Measurements from ENCODE around the gene EVX2.

EVX2 gene

DNA sequence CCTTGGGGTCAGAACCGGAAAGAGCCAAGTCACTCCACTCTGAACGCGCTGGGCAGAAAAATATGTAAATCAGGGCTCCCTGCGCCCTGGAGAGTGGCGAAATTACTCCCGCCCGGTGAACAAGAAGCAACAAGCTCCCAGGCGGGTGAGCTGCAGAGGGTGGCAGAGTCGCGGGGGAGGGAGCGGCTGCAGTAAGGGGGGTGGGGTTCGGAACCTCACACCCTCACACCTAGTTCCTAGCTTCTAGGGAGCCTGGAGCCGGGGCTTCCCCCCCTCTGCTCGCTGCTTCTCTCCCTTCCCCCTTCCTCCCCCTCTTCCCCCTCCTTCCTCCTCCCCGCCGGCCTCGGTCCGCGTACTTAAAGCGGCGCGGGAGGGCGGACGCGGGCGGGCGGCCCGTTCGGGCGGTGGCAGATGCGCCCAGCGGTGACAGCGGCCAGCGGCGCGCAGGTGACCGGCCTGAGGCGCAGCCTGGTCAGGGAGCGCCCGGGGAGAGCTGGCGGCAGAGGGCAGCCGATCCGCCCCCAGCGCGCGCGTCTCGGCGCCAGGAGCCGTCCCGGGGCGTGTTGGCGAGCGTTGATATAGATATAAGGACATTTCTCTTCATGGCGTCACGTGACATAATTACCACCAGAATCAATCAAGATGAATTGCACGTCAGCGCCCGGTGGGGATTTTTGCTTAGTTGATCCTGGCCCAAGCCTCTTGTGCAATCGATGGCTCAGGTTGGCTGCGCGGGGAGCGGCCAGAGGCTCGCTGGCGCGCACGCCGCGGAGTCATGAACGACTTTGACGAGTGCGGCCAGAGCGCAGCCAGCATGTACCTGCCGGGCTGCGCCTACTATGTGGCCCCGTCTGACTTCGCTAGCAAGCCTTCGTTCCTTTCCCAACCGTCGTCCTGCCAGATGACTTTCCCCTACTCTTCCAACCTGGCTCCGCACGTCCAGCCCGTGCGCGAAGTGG lies 23.1 kb upstream of the EVX2 start, which contains the start of gene HOXD11 (continued):
- TF ChIP-seq, protein P1, sequence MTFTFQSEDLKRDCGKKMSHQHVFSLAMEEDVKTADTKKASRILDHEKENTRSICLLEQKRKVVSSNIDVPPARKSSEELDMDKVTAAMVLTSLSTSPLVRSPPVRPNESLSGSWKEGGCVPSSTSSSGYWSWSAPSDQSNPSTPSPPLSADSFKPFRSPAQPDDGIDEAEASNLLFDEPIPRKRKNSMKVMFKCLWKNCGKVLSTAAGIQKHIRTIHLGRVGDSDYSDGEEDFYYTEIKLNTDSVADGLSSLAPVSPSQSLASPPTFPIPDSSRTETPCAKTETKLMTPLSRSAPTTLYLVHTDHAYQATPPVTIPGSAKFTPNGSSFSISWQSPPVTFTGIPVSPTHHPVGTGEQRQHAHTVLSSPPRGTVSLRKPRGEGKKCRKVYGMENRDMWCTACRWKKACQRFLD (tag by site-specific recombination; IDR thresholded peaks at IDR 0.05) = no peak
- TF ChIP-seq OVOL3 (tag by site-specific recombination; IDR thresholded peaks at IDR 0.05) = no peak
- TF ChIP-seq KLF8 (tag by site-specific recombination; IDR thresholded peaks at IDR 0.05) = peak; percentile 40
- TF ChIP-seq, protein P2, sequence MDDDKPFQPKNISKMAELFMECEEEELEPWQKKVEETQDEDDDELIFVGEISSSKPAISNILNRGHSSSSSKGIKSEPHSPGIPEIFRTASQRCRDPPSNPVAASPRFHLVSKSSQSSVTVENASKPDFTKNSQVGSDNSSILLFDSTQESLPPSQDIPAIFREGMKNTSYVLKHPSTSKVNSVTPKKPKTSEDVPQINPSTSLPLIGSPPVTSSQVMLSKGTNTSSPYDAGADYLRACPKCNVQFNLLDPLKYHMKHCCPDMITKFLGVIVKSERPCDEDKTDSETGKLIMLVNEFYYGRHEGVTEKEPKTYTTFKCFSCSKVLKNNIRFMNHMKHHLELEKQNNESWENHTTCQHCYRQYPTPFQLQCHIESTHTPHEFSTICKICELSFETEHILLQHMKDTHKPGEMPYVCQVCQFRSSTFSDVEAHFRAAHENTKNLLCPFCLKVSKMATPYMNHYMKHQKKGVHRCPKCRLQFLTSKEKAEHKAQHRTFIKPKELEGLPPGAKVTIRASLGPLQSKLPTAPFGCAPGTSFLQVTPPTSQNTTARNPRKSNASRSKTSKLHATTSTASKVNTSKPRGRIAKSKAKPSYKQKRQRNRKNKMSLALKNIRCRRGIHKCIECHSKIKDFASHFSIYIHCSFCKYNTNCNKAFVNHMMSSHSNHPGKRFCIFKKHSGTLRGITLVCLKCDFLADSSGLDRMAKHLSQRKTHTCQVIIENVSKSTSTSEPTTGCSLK (tag by site-specific recombination; IDR thresholded peaks at IDR 0.05) = no peak
- TF ChIP-seq, protein P3, sequence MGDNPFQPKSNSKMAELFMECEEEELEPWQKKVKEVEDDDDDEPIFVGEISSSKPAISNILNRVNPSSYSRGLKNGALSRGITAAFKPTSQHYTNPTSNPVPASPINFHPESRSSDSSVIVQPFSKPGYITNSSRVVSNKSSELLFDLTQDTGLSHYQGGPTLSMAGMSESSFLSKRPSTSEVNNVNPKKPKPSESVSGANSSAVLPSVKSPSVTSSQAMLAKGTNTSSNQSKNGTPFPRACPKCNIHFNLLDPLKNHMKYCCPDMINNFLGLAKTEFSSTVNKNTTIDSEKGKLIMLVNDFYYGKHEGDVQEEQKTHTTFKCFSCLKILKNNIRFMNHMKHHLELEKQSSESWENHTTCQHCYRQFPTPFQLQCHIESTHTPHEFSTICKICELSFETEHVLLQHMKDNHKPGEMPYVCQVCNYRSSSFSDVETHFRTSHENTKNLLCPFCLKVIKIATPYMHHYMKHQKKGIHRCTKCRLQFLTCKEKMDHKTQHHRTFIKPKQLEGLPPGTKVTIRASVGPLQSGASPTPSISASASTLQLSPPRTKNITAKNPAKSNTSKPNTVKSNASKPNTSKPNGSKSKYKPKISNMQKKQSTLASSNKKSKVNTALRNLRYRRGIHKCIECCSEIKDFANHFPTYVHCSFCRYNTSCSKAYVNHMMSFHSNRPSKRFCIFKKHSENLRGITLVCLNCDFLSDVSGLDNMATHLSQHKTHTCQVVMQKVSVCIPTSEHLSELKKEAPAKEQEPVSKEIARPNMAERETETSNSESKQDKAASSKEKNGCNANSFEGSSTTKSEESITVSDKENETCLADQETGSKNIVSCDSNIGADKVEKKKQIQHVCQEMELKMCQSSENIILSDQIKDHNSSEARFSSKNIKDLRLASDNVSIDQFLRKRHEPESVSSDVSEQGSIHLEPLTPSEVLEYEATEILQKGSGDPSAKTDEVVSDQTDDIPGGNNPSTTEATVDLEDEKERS (tag by site-specific recombination; IDR thresholded peaks at IDR 0.05) = no peak
- TF ChIP-seq, protein P4, sequence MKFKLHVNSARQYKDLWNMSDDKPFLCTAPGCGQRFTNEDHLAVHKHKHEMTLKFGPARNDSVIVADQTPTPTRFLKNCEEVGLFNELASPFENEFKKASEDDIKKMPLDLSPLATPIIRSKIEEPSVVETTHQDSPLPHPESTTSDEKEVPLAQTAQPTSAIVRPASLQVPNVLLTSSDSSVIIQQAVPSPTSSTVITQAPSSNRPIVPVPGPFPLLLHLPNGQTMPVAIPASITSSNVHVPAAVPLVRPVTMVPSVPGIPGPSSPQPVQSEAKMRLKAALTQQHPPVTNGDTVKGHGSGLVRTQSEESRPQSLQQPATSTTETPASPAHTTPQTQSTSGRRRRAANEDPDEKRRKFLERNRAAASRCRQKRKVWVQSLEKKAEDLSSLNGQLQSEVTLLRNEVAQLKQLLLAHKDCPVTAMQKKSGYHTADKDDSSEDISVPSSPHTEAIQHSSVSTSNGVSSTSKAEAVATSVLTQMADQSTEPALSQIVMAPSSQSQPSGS (tag by site-specific recombination; IDR thresholded peaks at IDR 0.05; ENCODE audit: low read depth) = no peak
- peak; percentile 97 for TF ChIP-seq SCRT2 (tag by site-specific recombination; IDR thresholded peaks at IDR 0.05)
- TF ChIP-seq ZNF677 (tag by site-specific recombination; IDR thresholded peaks at IDR 0.05) = no peak
- no peak for TF ChIP-seq ZNF350 (tag by site-specific recombination; IDR thresholded peaks at IDR 0.05)
- no peak for TF ChIP-seq ZNF266 (tag by site-specific recombination; IDR thresholded peaks at IDR 0.05; ENCODE audit: low read depth)
- peak; percentile 41; the same call in 1 of the 2 replicates for TF ChIP-seq ZXDB (tag by site-specific recombination; IDR thresholded peaks at IDR 0.05)
- TF ChIP-seq, protein P5, sequence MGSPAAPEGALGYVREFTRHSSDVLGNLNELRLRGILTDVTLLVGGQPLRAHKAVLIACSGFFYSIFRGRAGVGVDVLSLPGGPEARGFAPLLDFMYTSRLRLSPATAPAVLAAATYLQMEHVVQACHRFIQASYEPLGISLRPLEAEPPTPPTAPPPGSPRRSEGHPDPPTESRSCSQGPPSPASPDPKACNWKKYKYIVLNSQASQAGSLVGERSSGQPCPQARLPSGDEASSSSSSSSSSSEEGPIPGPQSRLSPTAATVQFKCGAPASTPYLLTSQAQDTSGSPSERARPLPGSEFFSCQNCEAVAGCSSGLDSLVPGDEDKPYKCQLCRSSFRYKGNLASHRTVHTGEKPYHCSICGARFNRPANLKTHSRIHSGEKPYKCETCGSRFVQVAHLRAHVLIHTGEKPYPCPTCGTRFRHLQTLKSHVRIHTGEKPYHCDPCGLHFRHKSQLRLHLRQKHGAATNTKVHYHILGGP (tag by site-specific recombination; IDR thresholded peaks at IDR 0.05) = no peak
- peak; percentile 67 for TF ChIP-seq ZFHX2 (tag by site-specific recombination; conservative IDR thresholded peaks at IDR 0.05)
- TF ChIP-seq ZNF555 (tag by site-specific recombination; conservative IDR thresholded peaks at IDR 0.05) = no peak
- TF ChIP-seq, protein P6, sequence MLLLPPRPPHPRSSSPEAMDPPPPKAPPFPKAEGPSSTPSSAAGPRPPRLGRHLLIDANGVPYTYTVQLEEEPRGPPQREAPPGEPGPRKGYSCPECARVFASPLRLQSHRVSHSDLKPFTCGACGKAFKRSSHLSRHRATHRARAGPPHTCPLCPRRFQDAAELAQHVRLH (tag by site-specific recombination; IDR thresholded peaks at IDR 0.05) = no peak
- TF ChIP-seq ZNF560 (tag by site-specific recombination; IDR thresholded peaks at IDR 0.05; ENCODE audit: borderline replicate concordance) = no peak
- TF ChIP-seq WT1 (tag by site-specific recombination; IDR thresholded peaks at IDR 0.05) = peak; percentile 38; the same call in 1 of the 2 replicates
- peak; percentile 51; the same call in 1 of the 2 replicates for TF ChIP-seq BCL11A (tag by site-specific recombination; IDR thresholded peaks at IDR 0.05; ENCODE audit: low read depth)
- TF ChIP-seq, protein P7, sequence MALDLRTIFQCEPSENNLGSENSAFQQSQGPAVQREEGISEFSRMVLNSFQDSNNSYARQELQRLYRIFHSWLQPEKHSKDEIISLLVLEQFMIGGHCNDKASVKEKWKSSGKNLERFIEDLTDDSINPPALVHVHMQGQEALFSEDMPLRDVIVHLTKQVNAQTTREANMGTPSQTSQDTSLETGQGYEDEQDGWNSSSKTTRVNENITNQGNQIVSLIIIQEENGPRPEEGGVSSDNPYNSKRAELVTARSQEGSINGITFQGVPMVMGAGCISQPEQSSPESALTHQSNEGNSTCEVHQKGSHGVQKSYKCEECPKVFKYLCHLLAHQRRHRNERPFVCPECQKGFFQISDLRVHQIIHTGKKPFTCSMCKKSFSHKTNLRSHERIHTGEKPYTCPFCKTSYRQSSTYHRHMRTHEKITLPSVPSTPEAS (tag by site-specific recombination; IDR thresholded peaks at IDR 0.05) = no peak
- TF ChIP-seq, protein P8, sequence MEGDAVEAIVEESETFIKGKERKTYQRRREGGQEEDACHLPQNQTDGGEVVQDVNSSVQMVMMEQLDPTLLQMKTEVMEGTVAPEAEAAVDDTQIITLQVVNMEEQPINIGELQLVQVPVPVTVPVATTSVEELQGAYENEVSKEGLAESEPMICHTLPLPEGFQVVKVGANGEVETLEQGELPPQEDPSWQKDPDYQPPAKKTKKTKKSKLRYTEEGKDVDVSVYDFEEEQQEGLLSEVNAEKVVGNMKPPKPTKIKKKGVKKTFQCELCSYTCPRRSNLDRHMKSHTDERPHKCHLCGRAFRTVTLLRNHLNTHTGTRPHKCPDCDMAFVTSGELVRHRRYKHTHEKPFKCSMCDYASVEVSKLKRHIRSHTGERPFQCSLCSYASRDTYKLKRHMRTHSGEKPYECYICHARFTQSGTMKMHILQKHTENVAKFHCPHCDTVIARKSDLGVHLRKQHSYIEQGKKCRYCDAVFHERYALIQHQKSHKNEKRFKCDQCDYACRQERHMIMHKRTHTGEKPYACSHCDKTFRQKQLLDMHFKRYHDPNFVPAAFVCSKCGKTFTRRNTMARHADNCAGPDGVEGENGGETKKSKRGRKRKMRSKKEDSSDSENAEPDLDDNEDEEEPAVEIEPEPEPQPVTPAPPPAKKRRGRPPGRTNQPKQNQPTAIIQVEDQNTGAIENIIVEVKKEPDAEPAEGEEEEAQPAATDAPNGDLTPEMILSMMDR (tag by site-specific recombination; IDR thresholded peaks at IDR 0.05) = peak; percentile 38; the same call in 1 of the 2 replicates
- TF ChIP-seq ZNF785 (tag by site-specific recombination; IDR thresholded peaks at IDR 0.05) = no peak
- no peak for TF ChIP-seq ZNF544 (tag by site-specific recombination; IDR thresholded peaks at IDR 0.05)
- peak; percentile 92 for TF ChIP-seq OSR2 (tag by site-specific recombination; IDR thresholded peaks at IDR 0.05)
- TF ChIP-seq GLI4 (tag by site-specific recombination; IDR thresholded peaks at IDR 0.05) = no peak
